Cardiac fibroblast (primary cell): ENCODE measurements around the gene MED9.
"Not testable (repeated sequence)": the region's sequence is repeated elsewhere in the genome, so short reads cannot be mapped to it uniquely, and the experiment has no call there.

Experiments used
- DNase-seq, 2 donors: peaks; one replicate each; pipeline versions ENCODE4 v3.0.0 to v3.0.0-alpha.2; 2010; ENCODE audit warnings: low read depth in 2 of 2
- H3K4me3 ChIP-seq, 2 donors: replicated peaks in 1 of 2; 1 replicate in 1 of 2; 2 replicates in 1 of 2; pipeline ENCODE4 v1.5.1; 2011; ENCODE audit warnings: low read depth in 2 of 2, low read length in 2 of 2, mild to moderate bottlenecking in 2 of 2, moderate library complexity in 1 of 2
- TF ChIP-seq, protein P1 (sequence below): IDR thresholded peaks from one replicate; pipeline ENCODE4 v1.5.1; 2011; ENCODE audit warnings: low read depth, mild to moderate bottlenecking, low read length, inconsistent platforms

The MED9 gene, protein sequence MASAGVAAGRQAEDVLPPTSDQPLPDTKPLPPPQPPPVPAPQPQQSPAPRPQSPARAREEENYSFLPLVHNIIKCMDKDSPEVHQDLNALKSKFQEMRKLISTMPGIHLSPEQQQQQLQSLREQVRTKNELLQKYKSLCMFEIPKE

DNA sequence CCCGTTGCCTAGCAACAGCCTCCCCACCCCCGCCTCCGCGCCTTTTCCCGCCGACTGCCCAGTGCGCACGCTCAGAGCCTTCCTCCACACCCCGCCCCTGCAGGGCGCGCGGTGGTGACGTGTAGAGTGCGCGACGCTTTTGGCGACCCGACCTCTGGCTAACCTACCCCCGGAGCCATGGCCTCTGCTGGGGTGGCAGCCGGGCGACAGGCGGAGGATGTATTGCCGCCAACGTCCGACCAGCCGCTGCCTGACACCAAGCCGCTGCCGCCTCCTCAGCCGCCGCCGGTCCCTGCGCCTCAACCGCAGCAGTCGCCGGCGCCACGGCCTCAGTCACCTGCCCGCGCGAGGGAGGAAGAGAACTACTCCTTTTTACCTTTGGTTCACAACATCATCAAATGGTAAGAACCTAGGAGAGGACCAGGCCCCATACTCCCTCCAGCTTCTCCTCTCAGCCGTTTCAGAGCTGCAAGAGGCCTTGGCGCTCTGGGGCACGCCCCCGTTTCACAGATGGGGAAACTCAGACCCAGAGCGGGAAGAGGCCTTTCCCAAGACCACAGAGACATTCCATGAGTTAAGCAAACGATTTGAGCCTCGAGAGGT is at the start of gene MED9:
TSS of gene MED9 (plus strand) at position 136 of the 603 bp plus-strand sequence. CDS start at position 178, 42 bp downstream.
- peak within 1 kb of the TSS; percentile 89 to 98 for H3K4me3 ChIP-seq
- TF ChIP-seq, protein P1, sequence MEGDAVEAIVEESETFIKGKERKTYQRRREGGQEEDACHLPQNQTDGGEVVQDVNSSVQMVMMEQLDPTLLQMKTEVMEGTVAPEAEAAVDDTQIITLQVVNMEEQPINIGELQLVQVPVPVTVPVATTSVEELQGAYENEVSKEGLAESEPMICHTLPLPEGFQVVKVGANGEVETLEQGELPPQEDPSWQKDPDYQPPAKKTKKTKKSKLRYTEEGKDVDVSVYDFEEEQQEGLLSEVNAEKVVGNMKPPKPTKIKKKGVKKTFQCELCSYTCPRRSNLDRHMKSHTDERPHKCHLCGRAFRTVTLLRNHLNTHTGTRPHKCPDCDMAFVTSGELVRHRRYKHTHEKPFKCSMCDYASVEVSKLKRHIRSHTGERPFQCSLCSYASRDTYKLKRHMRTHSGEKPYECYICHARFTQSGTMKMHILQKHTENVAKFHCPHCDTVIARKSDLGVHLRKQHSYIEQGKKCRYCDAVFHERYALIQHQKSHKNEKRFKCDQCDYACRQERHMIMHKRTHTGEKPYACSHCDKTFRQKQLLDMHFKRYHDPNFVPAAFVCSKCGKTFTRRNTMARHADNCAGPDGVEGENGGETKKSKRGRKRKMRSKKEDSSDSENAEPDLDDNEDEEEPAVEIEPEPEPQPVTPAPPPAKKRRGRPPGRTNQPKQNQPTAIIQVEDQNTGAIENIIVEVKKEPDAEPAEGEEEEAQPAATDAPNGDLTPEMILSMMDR = no peak
- peak; percentile 91 for DNase-seq

DNA sequence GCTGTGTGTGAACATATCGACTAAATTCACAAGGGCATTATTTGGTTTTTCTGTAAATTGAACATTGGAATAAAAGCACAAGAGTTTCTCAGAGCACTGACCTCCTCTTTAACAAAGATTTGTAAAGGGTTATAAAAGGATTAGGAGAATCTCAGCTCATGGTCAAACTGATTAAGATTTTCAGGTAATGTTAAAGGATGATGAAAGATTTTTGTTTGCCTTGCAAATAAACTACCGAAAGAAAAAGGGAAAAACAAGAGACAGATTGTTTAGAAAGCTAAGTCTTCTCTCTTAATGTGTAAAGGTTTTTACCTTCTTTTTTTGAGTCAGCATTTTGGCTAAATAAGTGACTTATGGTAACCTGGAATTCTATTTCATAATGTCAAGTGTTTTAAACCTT is 47.6 kb upstream of the MED9 start:
- no peak for DNase-seq
- no peak overlapping the region for H3K4me3 ChIP-seq
- TF ChIP-seq, protein P1 = no peak

GRCh38 chr17:17430924-17431323 is 45.9 kb upstream of the MED9 start:
- DNase-seq, H3K4me3 ChIP-seq: not testable (repeated sequence)

GRCh38 chr17:17431605-17432004 is 45.2 kb upstream of the MED9 start:
- TF ChIP-seq, protein P1 = no peak
- H3K4me3 ChIP-seq = no peak overlapping the region
- DNase-seq = no peak

- H3K4me3 ChIP-seq = no peak overlapping the region
- DNase-seq = peak; percentile 87 to 90
- TF ChIP-seq, protein P1 = no peak
These were observed 43.6 kb upstream of the MED9 start for GRCh38 chr17:17433000-17433703.

DNA sequence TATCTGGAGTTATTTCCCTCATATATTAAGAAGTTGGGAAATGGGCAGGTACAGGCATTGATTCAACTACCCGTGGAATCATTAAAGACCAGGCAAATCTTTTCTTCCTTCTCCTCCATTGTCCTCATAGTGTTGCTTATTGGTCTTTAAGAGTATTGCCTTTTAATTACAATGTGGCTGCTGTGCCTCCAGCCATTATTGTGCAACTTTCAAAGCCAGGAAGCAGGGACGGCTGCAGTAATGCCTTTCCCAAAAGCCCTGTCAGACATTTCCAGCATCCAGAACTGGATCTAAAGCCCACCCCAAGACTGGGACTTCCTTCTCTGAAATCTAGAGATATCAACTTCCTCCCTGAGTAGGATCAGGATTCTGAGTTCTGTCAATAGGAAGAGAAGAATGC is 42.3 kb upstream of the MED9 start:
- H3K4me3 ChIP-seq = no peak overlapping the region
- no peak for DNase-seq
- TF ChIP-seq, protein P1 = no peak

DNA sequence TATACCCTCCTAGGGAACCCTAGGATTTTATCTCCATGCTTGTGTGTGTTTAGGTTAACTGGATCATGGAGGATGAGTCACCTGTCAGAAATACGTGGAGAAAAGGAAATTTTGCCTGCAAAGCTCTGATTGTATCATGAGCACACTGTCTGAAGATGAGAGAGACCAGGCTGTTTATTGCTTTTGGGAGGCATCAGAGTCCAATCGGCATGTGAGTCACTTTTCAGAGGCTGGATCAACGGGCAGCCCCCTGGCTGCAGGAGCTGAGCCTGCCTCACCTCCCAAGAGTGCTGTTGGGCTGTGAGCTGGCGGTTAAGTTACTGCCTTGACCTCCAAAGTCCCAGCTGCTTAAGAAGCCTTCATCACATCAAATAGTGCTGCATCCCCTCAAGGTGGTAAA is 41.5 kb upstream of the MED9 start:
- H3K4me3 ChIP-seq = no peak overlapping the region
- peak; percentile 58 to 84 for DNase-seq
- TF ChIP-seq, protein P1 = peak; percentile 68
